KMS-11 (cell line): ENCODE measurements around the gene KBTBD4.
"Not testable (repeated sequence)": the region's sequence is repeated elsewhere in the genome, so short reads cannot be mapped to it uniquely, and the experiment has no call there.

Source experiments
- H2AFZ ChIP-seq: fragments of 200-600 bp; sonication (generic); 2 replicates; pipeline ENCODE4 v1.6.1; 2016; ENCODE audit warnings: antibody characterized with exemption, mixed run types, low read depth
- H3K27ac ChIP-seq: fragments of 200-600 bp; sonication (generic); 2 replicates; pipeline ENCODE4 v1.6.1; 2016; ENCODE audit warnings: mild to moderate bottlenecking, mixed run types
- H3K27me3 ChIP-seq: fragments of 200-600 bp; sonication (generic); 2 replicates; pipeline ENCODE4 v1.6.1; 2017; ENCODE audit warnings: mild to moderate bottlenecking, low read depth, mixed run types, moderate library complexity; ENCODE audit not compliant: insufficient read depth
- H3K36me3 ChIP-seq: fragments of 200-600 bp; sonication (generic); 2 replicates; pipeline ENCODE4 v1.6.1; 2017; ENCODE audit warnings: mild to moderate bottlenecking, mixed run types; ENCODE audit not compliant: insufficient read depth
- H3K4me1 ChIP-seq: fragments of 200-600 bp; sonication (generic); 2 replicates; pipeline ENCODE4 v1.6.1; 2016; ENCODE audit warnings: mild to moderate bottlenecking, low read depth, mixed run types; ENCODE audit not compliant: poor library complexity, severe bottlenecking
- H3K4me2 ChIP-seq: fragments of 200-600 bp; sonication (generic); 2 replicates; pipeline ENCODE4 v1.7.0; 2016; ENCODE audit warnings: mild to moderate bottlenecking, mixed run types
- H3K4me3 ChIP-seq: fragments of 200-600 bp; sonication (generic); IDR thresholded peaks from 2 replicates; pipeline ENCODE4 v1.6.1; 2017; ENCODE audit warnings: low read depth, low read length, mixed read lengths; ENCODE audit not compliant: insufficient read depth
- H3K79me2 ChIP-seq: fragments of 200-600 bp; sonication (generic); 2 replicates; pipeline ENCODE4 v1.6.1; 2016; ENCODE audit warnings: low read depth, mixed run types; ENCODE audit not compliant: insufficient read depth
- H3K9ac ChIP-seq: fragments of 200-600 bp; sonication (generic); 2 replicates; pipeline ENCODE4 v1.6.1; 2016; ENCODE audit warnings: mild to moderate bottlenecking, mixed run types
- H4K20me1 ChIP-seq: fragments of 200-600 bp; sonication (generic); 2 replicates; pipeline ENCODE4 v1.6.1; 2016; ENCODE audit warnings: mild to moderate bottlenecking, mixed run types; ENCODE audit not compliant: insufficient read depth
- CTCF ChIP-seq: fragments of 200-600 bp; sonication (generic); conservative IDR thresholded peaks from 2 replicates; pipeline ENCODE4 v1.6.1; 2017; ENCODE audit warnings: low read depth, mild to moderate bottlenecking, antibody characterized with exemption, low read length, moderate library complexity, mixed read lengths

The KBTBD4 gene

GRCh38 chr11:47529951-47530350 lies 48.8 kb downstream of the KBTBD4 start:
- no peak overlapping the region for H2AFZ ChIP-seq
- H3K36me3 ChIP-seq, result 0 out of 2 replicates have a peak, but pooled peaks cover 3% of the 10 kb centered on the region
- no peak for TF ChIP-seq CTCF
- H3K9ac ChIP-seq, result no peak overlapping the region
- peaks cover 17% of the 10 kb centered on the region for H4K20me1 ChIP-seq
- no peaks in the 10 kb centered on the region for H3K27me3 ChIP-seq
- no peak overlapping the region for H3K27ac ChIP-seq
- peaks cover 100% of the 10 kb centered on the region for H3K79me2 ChIP-seq
- H3K4me2 ChIP-seq, result no peak overlapping the region
- H3K4me1 ChIP-seq, result peaks cover 91% of the 10 kb centered on the region
- no peak overlapping the region for H3K4me3 ChIP-seq

DNA sequence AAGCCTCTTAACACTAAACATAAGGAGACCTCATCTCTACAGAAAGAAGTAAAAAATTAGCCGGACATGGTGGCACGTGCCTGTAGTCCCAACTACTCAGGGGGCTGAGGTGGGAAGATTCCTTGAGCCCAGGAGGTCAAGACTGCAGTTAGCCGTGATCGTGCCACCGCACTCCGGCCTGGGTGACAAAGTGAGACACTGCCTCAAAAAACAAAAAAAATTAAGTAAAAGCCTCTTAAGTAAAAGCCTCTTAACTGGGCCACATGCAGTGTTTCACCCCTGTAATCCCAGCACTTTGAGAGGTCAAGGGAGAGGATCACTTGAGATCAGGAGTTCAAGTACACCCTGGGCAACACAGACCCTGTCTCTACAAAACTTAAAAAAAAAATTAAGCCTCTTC lies 51.6 kb downstream of the KBTBD4 start:
- H3K4me1 ChIP-seq, result peaks cover 95% of the 10 kb centered on the region
- H3K4me3 ChIP-seq, result no peak overlapping the region
- H3K27me3 ChIP-seq, result no peaks in the 10 kb centered on the region
- TF ChIP-seq CTCF, result no peak
- H3K36me3 ChIP-seq, result 0 out of 2 replicates have a peak, but pooled peaks cover 3% of the 10 kb centered on the region
- H3K4me2 ChIP-seq, result peak overlapping the region; percentile 84; the same call in 1 of the 2 replicates
- peak overlapping the region; percentile 75 for H3K27ac ChIP-seq
- H3K9ac ChIP-seq, result peak overlapping the region; percentile 17; the same call in 1 of the 2 replicates
- H3K79me2 ChIP-seq, result peaks cover 100% of the 10 kb centered on the region
- no peak overlapping the region for H2AFZ ChIP-seq
- peaks cover 17% of the 10 kb centered on the region for H4K20me1 ChIP-seq

GRCh38 chr11:47526032-47526431 lies 52.7 kb downstream of the KBTBD4 start:
- H2AFZ ChIP-seq, H3K27me3 ChIP-seq, H3K36me3 ChIP-seq, H3K4me3 ChIP-seq: not testable (repeated sequence)
- H3K27ac ChIP-seq, result peak overlapping the region; percentile 75
- H3K4me2 ChIP-seq, result peak overlapping the region; percentile 84
- peak overlapping the region; percentile 17; the same call in 1 of the 2 replicates for H3K9ac ChIP-seq
- H3K4me1 ChIP-seq, result peaks cover 96% of the 10 kb centered on the region
- peaks cover 16% of the 10 kb centered on the region for H4K20me1 ChIP-seq
- H3K79me2 ChIP-seq, result peaks cover 100% of the 10 kb centered on the region

- H3K4me1 ChIP-seq, result peaks cover 99% of the 10 kb centered on the region
- peaks cover 100% of the 10 kb centered on the region for H3K79me2 ChIP-seq
- H3K4me3 ChIP-seq, result no peak overlapping the region
- H3K27me3 ChIP-seq, result no peaks in the 10 kb centered on the region
- peaks cover 13% of the 10 kb centered on the region for H4K20me1 ChIP-seq
- no peak overlapping the region for H2AFZ ChIP-seq
- peak overlapping the region; percentile 75 for H3K27ac ChIP-seq
- no peaks in the 10 kb centered on the region for H3K36me3 ChIP-seq
- no peak for TF ChIP-seq CTCF
- H3K9ac ChIP-seq, result peak overlapping the region; percentile 41; the same call in 1 of the 2 replicates
- H3K4me2 ChIP-seq, result peak overlapping the region; percentile 84
Observed at GRCh38 chr11:47524291-47524874, 54.4 kb downstream of the KBTBD4 start.
